ENCODE results near the gene RHBDL1. TPM values are rescaled to one million over a fixed set of nuclear protein-coding genes. Genes with fewer than 3 reads are reported as not detected.

RHBDL1 gene
- total and polyA plus RNA-seq, 10 of the 15 experiments (the other 5 are each of a cell fraction or from before 2014, with no cell fraction given) = 0.04 to 1.3 (median 0.65) TPM; not detected in 5

GRCh38 chr16:658679-659571, 16.5 kb upstream of the RHBDL1 start (continued):
- TF ChIP-seq YBX1 (IDR thresholded peaks at IDR 0.05) = no peak
- TF ChIP-seq PAX8 (IDR thresholded peaks at IDR 0.05) = no peak
- TF ChIP-seq ZNF622 (IDR thresholded peaks at IDR 0.05) = no peak
- TF ChIP-seq FOXK2 (IDR thresholded peaks at IDR 0.05) = no peak
- no peak for TF ChIP-seq SREBF2 (IDR thresholded peaks at IDR 0.05; ENCODE audit: low read length)

DNA sequence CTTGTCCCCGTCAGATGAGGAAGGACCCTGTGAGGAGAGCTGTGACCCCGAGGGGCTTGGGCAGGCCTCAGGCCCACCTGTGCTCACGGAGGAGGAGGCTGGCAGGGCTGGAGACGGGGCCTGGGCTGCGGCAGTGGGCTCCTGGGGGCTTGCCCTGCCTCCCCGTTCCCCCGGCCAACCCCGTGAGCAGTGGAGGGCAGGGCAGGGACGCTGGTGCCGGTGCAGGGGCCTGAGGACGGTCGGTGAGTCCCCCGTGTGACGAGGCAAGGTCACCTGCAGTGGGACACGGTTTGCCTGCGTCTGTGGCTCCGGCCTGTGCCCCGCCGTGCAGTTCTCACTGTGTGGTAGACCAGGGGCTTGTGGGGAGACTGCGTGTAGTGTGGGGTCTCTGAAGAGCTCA, 15.9 kb upstream of the RHBDL1 start:
- RAD21 ChIA-PET (ENCODE audit: unreplicated experiment) = no interaction called here
- H3K9me3 ChIP-seq (replicated peaks; ENCODE audit: control insufficient read depth, insufficient read depth, low read length) = no peaks in the 10 kb centered on the region
- no peak overlapping the region for H3K9ac ChIP-seq (ENCODE audit: control insufficient read depth, insufficient read depth, low read length)
- POLR2A ChIA-PET = no interaction called here
- TF ChIP-seq YBX1 (IDR thresholded peaks at IDR 0.05) (no peak), ZNF207 (IDR thresholded peaks at IDR 0.05; ENCODE audit: borderline replicate concordance) (no peak), RAD51 (IDR thresholded peaks at IDR 0.05) (no peak), BHLHE40 (IDR thresholded peaks at IDR 0.05; ENCODE audit: borderline replicate concordance in 1 of 2, low read depth in 2 of 2, low read length in 1 of 2) (no peak), LARP7 (IDR thresholded peaks at IDR 0.05) (no peak), CREB1 (IDR thresholded peaks at IDR 0.05; ENCODE audit: low read depth) (no peak), MEF2B (IDR thresholded peaks at IDR 0.05; ENCODE audit: partially characterized antibody, poor library complexity, severe bottlenecking) (no peak), POU2F2 (IDR thresholded peaks at IDR 0.05; ENCODE audit: borderline replicate concordance, low read depth, low read length) (no peak), ZSCAN29 (IDR thresholded peaks at IDR 0.05) (no peak), HDAC2 (IDR thresholded peaks at IDR 0.05) (no peak), MYC (IDR thresholded peaks at IDR 0.05; ENCODE audit: insufficient read depth, insufficient read length, insufficient replicate concordance, low read length, severe bottlenecking) (no peak), RELA (IDR thresholded peaks at IDR 0.05; ENCODE audit: borderline replicate concordance, partially characterized antibody) (no peak), YY1 (IDR thresholded peaks at IDR 0.05; ENCODE audit: low read depth, low read length) (no peak), SREBF1 (IDR thresholded peaks at IDR 0.05; ENCODE audit: low read length) (no peak), DPF2 (IDR thresholded peaks at IDR 0.05) (no peak), PKNOX1 (IDR thresholded peaks at IDR 0.05) (no peak)
- TF ChIP-seq, protein P1, sequence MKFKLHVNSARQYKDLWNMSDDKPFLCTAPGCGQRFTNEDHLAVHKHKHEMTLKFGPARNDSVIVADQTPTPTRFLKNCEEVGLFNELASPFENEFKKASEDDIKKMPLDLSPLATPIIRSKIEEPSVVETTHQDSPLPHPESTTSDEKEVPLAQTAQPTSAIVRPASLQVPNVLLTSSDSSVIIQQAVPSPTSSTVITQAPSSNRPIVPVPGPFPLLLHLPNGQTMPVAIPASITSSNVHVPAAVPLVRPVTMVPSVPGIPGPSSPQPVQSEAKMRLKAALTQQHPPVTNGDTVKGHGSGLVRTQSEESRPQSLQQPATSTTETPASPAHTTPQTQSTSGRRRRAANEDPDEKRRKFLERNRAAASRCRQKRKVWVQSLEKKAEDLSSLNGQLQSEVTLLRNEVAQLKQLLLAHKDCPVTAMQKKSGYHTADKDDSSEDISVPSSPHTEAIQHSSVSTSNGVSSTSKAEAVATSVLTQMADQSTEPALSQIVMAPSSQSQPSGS (IDR thresholded peaks at IDR 0.05; ENCODE audit: low read length) = no peak
- no peak overlapping the region for H2AFZ ChIP-seq (ENCODE audit: control insufficient read depth, low read depth, low read length)
- H3K36me3 ChIP-seq (ENCODE audit: control insufficient read depth in 2 of 2, insufficient read depth in 2 of 2, low read length in 1 of 2) = no peaks in the 10 kb centered on the region; a peak in 2 of 4 replicates
- H3K27me3 ChIP-seq (replicated peaks in 1 of 2; ENCODE audit: control insufficient read depth in 2 of 2, insufficient read depth in 2 of 2, low read length in 1 of 2) = no peaks in the 10 kb centered on the region
- FAIRE-seq (no peak), ATAC-seq (no peak), DNase-seq (ENCODE audit: low read depth, low spot score) (no peak)
- H3K4me1 ChIP-seq (ENCODE audit: control insufficient read depth, insufficient read depth, low read length) = peaks cover 3% of the 10 kb centered on the region; the same call in 1 of the 2 replicates
- H3K27ac ChIP-seq (ENCODE audit: control insufficient read depth, insufficient read depth) = no peak overlapping the region
- no TSS peak for BruUV-seq (replicated peaks)
- no peak overlapping the region for H3K4me3 ChIP-seq
- in situ Hi-C loops (cut with MboI) (loop anchor here (10.0 kb wide), 1 partner anchor 265 kb away; the partner anchor contains the start of gene NME4), intact Hi-C loops (cut with micrococcal nuclease; ENCODE audit: unreplicated experiment) (loop anchor here (1.0 to 10.0 kb wide), 2 partner anchors 80 to 265 kb away; partner anchors contain the start of gene NME4)
- H4K20me1 ChIP-seq (ENCODE audit: control insufficient read depth, insufficient read depth) = no peaks in the 10 kb centered on the region
- H3K79me2 ChIP-seq (ENCODE audit: control insufficient read depth, insufficient read depth, low read length) = no peaks in the 10 kb centered on the region
- SMC1A ChIA-PET (ENCODE audit: uncharacterized antibody, unreplicated experiment) = no interaction called here
- CTCF ChIA-PET = interaction anchor here (1.2 to 1.4 kb wide), 2 partner anchors 9 to 11 kb away, joined by 3 to 5 read pairs; no protein-coding TSS in a partner anchor
- WGBS (ENCODE audit: insufficient coverage, insufficient replicate concordance, low lambda C conversion rate, missing lambda C conversion rate) = 85% methylated on average over 20 of the region's 20 CpGs
- no peak overlapping the region for H3K4me2 ChIP-seq (ENCODE audit: control insufficient read depth, insufficient read depth)
